HG02943 (cell line): Measurements from ENCODE around the gene WEE1.
"Not testable (repeated sequence)": the region's sequence is repeated elsewhere in the genome, so short reads cannot be mapped to it uniquely, and the experiment has no call there.

Experiments
- ATAC-seq: cut with Tn5 transposase; IDR thresholded peaks from one replicate; pipeline ENCODE4 v1.9.1; 2021; ENCODE audit warnings: mild to moderate bottlenecking, low read depth, moderate library complexity; ENCODE audit not compliant: unreplicated experiment

WEE1 gene

DNA sequence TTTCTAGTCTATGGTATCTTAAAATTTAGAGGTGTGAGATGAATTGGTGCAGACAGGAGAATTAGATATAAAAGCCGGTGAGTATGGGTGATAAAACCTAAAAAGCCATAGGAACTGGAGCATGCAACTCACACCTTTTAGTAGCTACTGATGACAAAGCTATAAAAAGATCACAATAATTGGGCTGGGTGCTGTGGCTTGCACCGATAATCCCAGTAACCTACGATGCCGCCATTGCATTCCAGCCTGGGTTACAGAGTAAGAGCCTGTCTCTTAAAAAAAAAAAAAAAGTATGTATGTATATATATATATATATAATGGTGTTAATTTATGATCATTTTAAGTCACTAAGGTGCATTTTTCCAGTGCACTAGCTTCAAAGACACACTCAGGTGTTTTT is 17.2 kb downstream of the WEE1 start:
- ATAC-seq, result no peak

DNA sequence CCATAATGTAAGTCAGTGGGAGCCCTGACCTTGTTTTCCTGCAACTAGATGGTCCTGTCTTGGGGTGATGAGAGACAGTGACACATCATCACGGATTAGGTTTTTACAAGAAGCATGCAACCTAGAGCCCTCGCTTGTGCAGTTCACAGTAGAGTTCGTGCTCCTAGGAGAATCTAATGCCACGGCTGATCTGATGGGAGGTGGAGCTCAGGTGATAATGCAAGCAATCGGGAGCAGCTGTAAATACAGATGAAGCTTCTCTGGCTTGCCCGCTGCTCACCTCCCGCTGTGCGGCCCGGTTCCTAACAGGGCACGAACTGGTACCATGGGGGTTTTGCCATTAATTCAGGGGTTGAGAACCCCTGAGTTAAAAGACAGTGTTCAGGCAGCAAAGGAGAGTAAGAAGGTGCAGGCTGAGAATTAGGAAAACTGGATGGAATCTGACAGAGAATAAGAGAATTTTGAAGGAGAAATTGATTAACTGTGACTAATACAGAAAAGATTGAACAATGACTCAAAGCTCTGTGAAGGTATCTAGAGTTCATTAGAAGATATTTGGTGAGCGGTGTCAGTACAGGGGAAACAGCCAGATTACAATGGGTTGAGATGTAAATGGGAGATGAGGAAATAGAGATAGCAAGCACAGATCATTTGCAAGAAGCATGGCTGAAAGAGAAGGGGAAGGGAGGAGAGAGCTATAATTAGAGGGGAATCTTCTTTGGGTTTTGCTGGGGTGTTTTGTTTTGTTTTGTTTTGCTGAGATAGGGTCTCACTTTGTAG is 21.0 kb downstream of the WEE1 start:
- ATAC-seq, result no peak

DNA sequence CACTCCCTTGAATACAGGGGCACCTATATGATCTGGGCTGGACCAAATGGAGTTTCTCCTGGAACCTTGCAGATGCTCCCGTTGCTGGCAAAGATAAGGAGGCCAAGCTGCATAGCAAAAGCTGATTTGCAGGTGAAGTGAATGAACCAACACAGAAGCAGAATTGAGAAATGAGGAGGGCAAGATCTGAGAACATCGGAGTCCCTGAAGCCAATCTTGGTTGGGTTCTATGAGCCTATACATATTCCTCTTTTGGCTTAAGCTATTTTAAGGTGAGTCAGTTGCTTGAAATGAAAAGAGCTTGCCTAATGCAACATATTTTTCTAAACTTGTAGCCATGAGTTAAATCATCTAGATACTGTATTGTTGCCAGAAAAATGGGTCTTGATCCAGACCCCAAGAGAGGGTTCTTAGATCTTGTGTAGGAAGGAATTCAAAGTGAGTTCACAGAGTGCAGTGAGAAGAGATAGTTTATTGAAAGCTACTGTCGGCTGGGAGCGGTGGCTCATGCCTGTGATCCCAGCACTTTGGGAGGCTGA is 23.5 kb downstream of the WEE1 start:
- no peak for ATAC-seq

DNA sequence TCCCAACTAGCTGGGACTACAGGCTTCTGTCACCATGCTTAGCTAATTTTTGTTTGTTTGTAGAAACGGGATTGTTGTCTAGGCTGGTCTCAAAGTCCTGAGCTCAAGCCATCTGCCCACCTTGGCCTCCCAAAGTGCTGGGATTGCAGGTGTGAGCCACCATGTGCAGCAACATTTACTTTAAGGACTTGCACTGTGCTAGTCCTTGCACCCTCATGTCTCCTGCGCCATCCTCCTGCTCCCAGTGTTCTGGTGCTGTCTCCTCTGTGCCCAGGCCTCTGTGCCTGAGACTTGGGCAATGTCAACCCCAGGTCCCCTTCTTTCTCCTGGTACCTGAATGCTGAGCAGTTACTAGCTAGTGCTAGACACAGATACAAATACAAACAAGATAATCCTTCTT is 26.7 kb downstream of the WEE1 start:
- no peak for ATAC-seq

DNA sequence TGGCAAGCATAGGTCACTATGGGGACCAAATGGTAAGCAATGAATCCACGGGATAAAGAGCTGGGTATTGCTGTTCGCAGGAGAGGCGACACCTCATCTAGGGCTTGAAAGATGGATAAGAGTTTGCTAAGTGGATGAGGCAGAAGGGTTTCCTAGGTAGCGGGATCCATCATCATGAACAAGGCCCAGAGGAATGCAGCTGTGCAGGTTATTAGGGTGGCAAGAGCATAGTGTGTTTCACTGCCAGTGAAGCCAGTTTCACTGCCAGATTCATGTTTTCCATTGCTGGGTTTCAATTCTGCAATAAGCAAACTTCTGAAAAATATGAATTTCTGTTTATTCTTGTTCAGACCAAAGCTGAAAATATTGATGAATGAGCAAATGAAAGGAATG is 27.2 kb downstream of the WEE1 start:
- ATAC-seq, result peak; percentile 54

DNA sequence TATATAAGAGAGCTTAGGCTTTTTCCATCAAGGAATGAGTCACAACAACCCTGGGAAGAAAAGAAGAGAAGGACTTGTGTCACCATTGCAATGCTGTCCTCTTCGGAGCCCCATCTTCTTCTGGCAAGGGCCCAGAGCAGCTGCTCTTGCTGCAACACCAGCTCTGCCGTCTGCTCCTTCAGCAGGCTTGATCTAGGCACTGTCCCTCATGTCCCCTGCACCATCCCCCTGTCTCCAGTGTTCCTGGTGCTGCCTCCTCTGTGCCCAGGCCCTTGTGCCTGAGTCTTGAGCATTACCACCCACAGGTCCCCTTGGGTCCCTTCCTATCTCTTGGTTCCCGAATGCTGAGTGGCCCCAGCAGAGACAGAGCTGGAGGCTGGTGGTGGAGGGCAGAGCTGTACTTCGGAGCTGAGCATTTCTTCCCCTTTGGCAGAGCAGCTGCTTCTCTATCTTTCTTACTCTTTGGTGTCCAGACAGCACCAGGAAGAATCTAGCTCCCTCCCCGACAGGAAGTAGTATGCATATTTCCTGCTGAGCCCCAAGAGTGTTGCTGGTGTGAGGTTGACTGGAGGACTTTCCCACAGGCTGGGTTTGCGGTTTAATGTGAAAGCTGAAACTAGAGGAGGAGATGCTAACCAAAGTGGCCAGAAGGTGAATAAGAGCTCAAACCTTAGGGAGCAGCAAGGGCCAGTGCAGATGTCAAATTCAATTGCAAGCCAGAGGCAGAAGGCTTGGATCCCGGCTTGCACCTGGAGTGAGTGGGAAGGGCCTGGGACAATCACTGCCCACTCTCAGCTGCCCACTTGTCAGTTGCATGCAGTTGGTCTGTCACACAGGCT is 27.8 kb downstream of the WEE1 start:
- peak; percentile 73 for ATAC-seq

DNA sequence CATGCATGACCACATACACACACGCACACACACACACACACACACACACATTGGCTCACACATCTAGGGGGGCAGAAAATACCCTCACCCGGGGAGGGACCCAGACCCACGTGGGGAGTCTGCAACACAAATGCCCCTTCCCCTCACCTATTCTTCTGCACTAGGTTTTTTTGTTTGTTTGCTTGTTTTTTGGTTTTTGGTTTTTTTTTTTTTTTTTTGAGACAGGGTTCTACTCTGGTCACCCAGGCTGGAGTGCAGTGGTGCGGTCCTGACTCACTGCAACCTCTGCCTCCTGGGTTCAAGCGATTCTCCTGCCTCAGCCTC is 28.4 kb downstream of the WEE1 start:
- ATAC-seq, result peak; percentile 3

DNA sequence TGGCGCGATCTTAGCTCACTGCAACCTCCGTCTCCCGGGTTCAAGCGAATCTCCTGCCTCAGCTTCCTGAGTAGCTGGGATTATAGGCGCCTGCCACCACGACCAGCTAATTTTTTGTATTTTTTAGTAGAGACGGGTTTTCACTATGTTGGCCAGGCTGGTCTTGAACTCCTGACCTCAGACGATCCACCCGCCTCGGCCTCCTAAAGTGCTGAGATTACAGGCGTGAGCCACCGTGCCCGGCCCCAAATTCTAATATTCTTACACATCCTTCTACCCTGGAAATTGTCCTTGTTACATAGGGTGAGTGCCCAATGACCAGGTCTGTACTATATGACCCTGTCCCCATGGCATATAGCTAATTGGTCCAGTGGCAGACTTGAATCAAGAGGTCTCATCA is 29.7 kb downstream of the WEE1 start:
- not testable (repeated sequence) for ATAC-seq

DNA sequence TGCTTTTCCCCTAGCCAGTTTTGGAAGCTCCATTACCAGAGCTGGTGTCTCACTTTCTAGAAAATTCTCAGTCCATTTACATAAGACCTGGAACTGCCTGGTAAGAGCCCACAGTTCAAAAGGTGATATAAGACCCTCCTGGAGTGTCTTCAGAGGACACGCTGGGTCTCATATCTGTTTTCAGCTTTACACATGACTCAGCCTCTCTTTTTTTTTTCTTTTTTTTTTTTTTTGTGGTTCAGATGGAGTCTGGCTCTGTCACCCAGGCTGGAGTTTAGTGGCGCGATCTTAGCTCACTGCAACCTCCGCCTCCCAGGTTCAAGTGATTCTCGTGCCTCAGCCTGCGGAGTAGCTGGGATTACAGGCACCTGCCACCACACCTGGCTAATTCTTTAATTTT is 30.7 kb downstream of the WEE1 start:
- ATAC-seq, result no peak

DNA sequence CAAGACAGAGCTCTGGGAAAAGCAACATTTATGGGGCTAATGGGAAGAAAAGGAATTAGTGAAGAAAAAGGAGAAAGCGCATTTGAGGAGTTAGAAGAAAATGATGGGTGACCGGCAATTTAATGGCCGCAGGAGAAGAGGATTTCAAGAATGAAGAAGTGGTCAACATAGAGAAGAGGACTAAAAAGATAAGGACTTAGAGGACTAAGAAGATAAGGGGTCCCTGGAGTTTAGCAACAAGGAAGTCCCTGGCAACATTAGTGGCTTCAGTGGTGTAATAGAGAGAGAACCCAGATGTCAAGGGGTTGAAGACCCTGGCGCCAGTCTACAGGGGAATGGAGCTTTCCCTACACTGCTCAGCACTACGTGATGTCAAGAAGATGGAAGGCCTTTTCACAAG is 32.3 kb downstream of the WEE1 start:
- ATAC-seq, result no peak

DNA sequence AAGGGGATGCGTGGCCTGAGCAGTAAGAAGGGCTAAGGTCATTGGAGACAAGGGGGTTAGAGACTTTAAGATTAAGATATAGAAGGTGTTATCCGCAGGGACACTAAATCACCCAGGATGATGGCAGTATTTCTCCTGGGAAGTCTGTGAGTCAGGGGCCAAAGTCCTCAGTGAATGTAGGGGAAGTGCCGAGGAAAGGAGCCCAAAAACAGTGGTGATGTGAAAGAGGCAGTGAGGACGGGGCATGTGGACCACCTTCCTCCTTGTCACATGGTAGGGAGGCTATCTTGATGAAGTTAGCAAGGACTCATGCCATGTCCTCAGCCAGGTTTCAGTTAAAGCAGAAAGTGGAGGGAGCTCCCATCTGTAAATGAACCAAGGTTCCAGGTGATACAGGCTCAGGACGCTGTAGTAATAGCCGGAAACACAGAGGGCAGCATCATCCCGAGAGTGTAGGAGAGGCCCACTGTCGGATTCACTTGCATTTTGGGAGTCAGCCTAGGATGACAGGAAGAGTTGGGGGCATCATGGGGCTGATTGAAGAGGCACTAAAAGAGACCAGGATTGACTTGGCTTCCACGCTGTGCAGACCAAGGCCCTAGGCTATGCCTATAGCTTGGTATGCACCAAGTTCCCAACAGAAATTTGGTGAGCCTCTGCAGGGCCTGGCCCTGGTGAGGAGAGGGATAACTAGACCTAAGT is 33.5 kb downstream of the WEE1 start:
- no peak for ATAC-seq

DNA sequence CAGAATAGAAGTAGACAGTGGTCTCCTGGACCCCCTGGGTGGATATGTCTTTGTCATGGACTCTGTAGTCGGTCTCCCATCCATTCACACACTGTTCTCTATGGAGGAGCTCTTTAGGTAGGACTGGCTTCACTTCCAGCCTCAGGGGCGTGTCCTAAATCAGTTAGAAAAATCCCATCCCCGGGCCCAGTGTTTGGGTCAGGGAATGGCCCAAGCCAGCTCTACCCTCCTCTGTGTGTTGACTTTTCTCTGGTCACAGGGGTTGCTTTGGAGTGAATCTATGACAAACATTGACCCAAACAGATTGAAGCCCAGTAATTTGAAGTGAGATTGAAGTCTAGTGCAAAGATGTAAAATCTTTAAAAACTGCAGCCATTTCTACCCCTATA is 34.0 kb downstream of the WEE1 start:
- no peak for ATAC-seq

DNA sequence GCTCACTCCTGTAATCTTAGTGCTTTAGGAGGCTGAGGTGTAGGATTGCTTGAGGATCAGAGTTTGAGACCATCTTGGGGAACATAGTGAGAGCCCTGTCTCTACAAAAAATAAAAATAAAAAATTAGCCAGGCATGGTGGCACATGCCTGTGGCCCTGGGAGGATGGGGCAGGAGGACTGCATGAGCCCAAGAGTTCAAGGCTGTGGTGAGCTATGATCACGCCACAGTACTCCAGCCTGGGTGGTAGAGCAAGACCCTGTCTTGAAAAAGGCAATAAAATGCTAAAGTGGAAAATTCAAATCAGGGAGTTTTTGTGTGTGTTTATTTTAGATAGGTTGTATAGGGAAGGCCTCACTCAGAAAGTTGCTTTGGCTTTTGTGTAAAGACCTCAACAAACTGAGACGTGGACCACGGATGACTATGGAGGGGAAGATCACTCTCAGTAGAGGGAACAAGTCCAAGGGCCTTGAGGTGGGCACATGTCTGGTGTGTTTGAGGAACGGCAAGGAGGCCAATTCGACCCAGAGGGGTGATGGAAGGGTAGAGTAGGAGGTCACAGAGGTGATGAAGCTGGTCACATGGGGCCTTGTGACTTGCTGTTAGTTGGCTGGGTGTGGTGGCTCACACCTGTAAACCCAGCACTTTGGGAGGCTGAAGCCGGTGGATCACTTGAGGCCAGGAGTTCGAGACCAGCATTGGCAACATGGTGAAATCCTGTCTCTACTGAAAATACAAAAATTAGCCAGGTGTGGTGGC is 35.7 kb downstream of the WEE1 start:
- ATAC-seq, result no peak

DNA sequence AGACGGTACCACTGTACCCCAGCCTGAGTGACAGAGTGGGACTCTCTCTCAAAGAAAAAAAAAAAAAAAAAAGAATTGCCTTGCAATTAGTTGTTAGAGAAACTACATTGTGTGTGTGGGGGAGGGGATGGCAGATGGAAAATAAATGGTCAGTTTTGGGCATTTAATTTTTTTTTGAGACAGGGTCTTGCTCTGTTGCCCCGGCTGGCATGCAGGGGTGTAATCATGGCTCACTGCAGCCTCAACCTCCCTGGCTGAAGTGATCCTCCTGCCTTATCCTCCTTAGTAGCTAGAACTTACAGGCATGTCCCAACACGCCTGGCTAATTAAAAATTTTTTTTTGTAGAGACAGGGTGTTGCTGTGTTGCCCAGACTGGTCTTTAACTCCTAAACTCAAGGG is 36.4 kb downstream of the WEE1 start:
- ATAC-seq, result no peak

DNA sequence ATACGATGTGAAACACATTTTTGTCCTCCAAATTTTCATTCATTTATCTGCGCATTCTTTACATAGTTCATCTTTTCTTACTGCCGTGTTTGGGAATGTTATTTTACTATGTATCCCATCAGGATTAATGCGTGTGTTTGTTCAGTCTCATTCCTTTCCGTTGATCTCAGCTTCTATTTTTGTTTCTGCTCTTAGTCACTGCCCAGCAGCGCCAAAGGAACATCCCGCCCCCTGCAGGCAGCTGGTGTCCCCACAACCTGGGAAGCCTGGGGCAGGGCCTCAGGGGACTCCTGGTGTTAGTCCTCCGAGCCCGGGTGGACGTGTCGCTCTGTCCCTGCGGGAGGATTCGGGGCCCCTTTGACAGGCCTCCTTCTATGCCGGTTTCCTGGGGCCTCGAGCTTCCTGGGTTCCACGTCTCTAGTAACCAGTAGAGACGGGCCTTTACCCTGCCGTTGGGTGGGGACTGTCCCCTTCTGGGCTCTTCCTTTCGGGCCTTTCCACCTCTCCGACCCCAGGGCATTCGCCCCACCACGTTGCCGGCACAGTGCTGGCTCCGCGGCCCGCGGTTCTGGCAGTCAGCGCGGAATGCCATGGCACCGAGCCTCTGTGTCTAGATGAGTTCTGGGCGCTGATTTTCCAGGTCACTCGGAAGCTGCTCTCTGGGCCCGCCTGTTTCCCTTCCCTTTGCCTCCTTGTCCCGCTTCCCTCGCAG is 39.8 kb downstream of the WEE1 start:
- peak; percentile 31 for ATAC-seq

DNA sequence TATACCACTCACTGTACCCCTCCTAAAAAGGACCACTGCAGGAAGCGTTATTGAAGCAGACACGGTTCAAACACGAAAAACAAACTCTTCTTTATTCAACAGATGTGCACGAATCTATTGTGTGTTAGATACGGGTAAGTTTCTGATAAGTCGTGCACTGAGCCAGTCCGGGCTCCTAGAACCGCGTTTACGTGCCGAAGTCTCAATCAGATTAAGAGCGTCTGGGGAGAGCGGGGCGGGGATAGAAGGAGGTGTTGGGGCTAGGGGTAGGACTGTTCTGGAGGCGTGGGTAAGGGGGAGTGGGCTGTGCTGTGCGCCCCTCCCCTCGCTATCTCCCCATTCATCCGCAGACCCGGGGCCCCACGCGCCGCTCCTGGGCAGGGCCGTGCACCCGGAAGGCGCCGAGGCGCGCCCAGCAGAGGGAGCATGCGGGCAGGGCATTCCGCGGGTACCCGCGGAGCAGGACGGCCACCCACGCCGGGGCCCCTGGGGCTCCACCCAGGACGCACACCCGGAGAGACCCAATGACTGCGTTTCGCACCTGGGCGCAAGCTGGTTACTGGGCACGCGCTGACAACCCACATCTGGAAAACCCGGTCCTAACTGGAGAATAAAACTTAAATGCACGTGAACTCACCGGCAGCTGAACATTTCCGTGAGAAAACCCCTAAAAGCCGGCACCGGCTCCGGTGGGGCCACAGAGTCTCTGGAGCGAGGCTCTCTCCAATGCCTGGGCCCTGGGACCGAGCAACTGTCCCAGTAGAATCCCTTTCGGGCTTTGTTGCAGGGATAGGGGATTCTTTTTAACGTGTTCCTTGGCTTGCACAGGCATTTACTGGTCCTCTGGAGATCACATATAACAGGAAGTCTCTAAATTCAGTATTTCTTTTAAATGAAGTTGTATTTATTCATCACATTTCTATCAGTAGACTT is 40.6 kb downstream of the WEE1 start:
- ATAC-seq, result peak; percentile 69

DNA sequence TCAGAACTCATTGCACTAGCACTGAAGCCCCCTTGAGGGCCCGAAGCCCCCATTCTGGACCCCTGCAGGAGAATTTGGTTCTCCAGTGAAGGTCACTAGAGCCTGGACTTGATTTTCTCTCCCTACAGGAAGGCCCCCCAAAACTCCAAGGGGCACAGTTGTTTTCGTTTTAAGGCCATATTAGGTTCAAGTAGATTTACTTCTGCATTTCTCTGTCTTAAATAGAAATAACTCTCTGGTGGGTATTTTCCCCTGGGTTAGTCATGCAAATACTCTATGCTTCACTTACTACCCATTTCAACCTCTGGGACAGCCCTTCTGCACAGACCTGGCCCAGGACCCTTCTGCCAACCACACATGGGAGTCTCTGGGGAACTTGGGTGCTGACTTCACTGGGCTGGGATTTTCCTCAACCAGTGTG is 41.6 kb downstream of the WEE1 start:
- peak; percentile 49 for ATAC-seq

DNA sequence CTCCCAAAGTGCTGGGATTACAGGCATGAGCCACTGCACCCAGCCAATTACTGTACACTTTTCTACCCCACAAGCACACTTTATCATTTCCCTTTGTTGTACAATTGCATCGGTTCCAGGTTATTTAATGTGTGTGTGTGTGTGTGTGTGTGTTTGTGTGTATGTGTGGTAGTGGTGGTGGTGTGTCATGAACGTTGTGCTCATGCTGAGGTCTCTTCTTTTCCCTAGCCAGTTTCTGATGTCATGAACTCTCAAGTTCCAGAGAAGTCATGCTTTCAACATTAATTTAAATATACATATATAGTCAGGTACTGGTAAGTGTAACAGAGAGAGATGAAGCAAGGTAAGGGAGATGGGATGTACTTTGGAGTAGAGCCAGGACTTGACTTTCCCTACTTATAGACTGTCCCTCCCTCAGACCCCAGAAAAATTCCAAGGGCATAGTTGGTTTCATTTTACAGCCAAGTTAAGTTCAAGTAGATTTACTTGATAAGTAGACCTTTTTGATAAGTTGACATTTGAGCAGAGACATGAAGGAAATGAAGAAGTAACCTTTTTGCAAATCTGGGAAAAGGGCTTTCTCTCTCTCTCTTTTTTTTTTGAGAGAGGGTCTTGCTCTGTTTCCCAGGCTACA is 42.7 kb downstream of the WEE1 start:
- no peak for ATAC-seq
